Adipocyte (in vitro differentiated cells): ENCODE measurements around the gene ACOT11.

Experiments used
- DNase-seq: peaks from one replicate; pipeline ENCODE4 v3.0.0-alpha.2; 2015; ENCODE audit warnings: low read depth
- H3K27me3 ChIP-seq: replicated peaks from 2 replicates; pipeline ENCODE4 v1.7.0; 2013; ENCODE audit warnings: mild to moderate bottlenecking, low read length, moderate library complexity; ENCODE audit not compliant: control insufficient read depth, insufficient read depth
- H3K36me3 ChIP-seq: 2 replicates; pipeline ENCODE4 v1.7.0; 2013; ENCODE audit warnings: low read length, mild to moderate bottlenecking, moderate library complexity; ENCODE audit not compliant: control insufficient read depth, insufficient read depth, severe bottlenecking
- H3K4me1 ChIP-seq: 2 replicates; pipeline ENCODE4 v1.7.0; 2013; ENCODE audit warnings: mild to moderate bottlenecking, low read length, moderate library complexity; ENCODE audit not compliant: control insufficient read depth, insufficient read depth
- H3K4me3 ChIP-seq: 2 replicates; pipeline ENCODE4 v1.7.0; 2013; ENCODE audit warnings: mild to moderate bottlenecking, low read length, moderate library complexity
- H3K9ac ChIP-seq: 2 replicates; pipeline ENCODE4 v1.7.0; 2013; ENCODE audit warnings: mild to moderate bottlenecking, low read length, moderate library complexity
- H3K9me3 ChIP-seq: 2 replicates; pipeline ENCODE4 v1.7.0; 2013; ENCODE audit warnings: mild to moderate bottlenecking, low read length, moderate library complexity; ENCODE audit not compliant: control insufficient read depth

ACOT11 gene

DNA sequence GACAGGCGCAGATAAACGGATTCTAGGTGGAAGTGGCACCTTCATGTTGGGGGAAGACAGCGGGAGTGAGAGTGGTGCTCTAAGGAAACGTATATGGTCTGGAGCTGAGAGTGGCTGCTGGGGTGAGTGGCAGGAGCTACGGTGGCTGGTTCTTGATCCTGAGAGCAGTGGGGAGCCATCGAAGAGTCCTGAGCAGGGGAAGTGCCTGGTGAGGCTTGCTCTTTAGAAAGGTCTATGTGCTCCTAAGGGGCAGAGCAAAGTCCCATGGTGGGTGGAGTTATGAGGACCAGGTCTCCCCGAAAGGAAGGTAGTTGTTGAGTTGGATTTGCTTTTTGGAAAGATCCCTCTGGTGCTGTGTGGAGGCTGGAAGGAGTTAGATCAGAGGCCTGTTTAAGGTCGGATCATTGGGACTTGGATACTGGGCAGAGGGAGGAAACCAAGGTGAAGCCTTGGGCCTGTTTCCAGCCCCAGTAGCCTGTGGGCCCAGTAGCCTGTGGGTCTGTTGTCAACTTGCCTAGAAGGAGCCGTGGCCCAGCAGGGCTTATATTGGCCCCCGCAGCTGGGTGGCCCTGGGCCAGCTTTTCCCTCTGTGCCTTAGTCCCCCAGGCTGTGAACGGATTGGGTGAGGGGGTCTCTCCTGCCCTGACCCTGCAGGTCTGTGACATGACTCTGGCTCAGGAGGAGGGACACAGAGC lies 33.0 kb downstream of the ACOT11 start:
- H3K36me3 ChIP-seq = no peaks in the 10 kb centered on the region
- DNase-seq = no peak
- no peak overlapping the region for H3K4me3 ChIP-seq
- peaks cover 11% of the 10 kb centered on the region for H3K4me1 ChIP-seq
- peak overlapping the region; percentile 35 for H3K9ac ChIP-seq
- H3K27me3 ChIP-seq = no peaks in the 10 kb centered on the region
- H3K9me3 ChIP-seq = no peaks in the 10 kb centered on the region

DNA sequence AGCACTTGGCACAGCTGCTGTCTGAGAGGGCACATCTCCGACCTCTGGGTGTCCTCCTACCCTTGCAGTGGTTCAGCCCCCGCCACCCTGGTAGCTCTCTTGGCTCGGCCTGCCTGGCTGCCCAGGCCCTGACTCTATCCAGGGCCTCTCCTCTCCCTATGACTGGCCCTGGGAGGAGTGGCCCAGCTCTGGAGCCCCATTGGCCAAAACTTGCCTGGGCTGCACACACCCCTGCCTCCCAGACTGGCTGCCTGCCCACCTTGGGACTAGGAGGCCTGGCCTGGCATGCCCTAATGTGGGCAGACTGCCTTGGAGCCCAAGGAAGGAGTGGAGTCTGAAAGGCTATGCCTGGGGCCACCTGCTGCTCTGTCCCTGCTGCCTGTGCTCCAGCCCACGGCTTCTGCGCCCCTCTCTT lies 33.6 kb downstream of the ACOT11 start:
- DNase-seq = peak; percentile 77
- Histone ChIP-seq H3K4me1 (peaks cover 11% of the 10 kb centered on the region), H3K36me3 (no peaks in the 10 kb centered on the region)

DNA sequence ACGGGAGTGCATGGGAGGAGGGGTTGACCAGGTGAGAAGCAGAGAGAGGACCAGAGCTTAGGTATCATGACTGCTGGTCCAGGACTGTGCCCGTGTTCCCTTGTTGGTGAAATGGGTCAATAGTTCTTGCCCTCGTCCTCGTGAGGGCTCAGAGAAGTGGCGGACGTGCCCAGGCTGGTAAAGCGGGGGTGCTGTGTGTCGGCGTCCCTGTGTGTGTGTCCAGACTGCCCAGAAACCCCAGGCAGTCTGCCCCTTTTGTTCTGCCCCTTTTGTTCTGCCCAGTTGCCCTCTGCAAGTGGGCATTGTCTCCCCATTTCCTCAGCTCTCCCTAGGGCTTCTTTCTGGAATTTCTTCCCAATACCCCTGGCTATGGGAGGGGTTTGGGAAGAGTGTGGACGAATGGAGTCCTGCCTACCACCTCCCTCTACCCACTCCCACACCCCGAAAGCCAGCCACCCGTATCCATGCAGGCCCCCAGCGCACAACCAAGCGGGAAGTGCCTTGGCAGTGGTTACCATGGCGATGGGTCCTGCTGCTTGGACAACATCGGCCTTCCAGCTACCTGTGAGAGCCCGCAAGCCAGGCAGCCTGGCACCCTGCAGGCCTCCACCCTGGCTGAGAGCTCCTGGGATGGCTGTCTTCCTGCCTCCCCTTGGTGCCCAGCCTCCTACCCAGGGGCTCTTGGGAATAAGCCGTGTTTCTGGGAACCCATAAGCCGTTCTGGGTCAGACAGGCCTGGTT lies 34.7 kb downstream of the ACOT11 start:
- H3K9me3 ChIP-seq = no peaks in the 10 kb centered on the region
- no peak for DNase-seq
- H3K4me1 ChIP-seq = peaks cover 11% of the 10 kb centered on the region
- H3K9ac ChIP-seq = no peak overlapping the region
- H3K27me3 ChIP-seq = no peaks in the 10 kb centered on the region
- H3K36me3 ChIP-seq = no peaks in the 10 kb centered on the region
- H3K4me3 ChIP-seq = no peak overlapping the region

More for the DNA sequence above, 33.6 kb downstream of the ACOT11 start:
- H3K9me3 ChIP-seq = no peaks in the 10 kb centered on the region
- no peak overlapping the region for H3K4me3 ChIP-seq
- no peaks in the 10 kb centered on the region for H3K27me3 ChIP-seq
- peak overlapping the region; percentile 35 for H3K9ac ChIP-seq

DNA sequence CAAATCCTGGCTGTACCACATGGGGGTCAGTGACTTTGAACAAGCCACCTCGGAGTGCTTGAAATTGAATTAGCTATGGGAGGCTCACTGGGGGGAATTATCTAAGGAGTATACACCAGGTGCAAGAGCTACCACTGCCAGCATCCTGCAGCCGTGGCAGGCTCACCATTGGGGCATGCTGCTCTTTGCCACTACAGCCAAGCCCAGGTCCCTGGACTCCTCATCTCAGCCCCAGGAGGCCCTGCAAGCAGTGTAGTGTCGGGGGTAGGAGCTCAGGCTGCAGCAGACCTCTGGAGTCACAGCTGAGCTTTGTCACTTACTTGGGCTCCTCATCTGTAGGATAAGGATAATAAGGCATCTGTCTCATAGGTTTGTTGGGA lies 35.3 kb downstream of the ACOT11 start:
- no peak overlapping the region for H3K9ac ChIP-seq
- no peak for DNase-seq
- H3K9me3 ChIP-seq = no peaks in the 10 kb centered on the region
- no peaks in the 10 kb centered on the region for H3K27me3 ChIP-seq
- peaks cover 11% of the 10 kb centered on the region for H3K4me1 ChIP-seq
- H3K36me3 ChIP-seq = no peaks in the 10 kb centered on the region
- no peak overlapping the region for H3K4me3 ChIP-seq

DNA sequence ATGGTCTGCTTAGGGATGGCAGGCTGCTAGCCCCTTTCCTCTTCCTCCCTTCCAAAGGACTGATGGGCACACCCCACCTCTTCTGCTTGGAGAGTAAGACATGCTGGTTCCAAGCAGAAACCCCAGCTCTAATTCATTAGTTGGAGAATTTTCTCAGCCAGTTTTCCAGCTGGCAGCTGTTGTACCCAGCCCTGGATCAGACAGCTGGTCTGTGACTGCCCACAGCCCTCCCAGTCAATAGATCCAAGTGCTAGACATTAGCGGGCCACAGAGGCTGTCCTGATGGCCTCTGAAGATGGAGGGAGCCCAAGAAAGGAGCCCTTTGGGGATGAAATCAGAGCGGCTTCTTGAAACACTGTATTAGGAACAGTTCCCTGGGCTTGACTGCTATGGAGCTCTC lies 35.8 kb downstream of the ACOT11 start:
- H3K27me3 ChIP-seq = no peaks in the 10 kb centered on the region
- no peaks in the 10 kb centered on the region for H3K36me3 ChIP-seq
- no peak overlapping the region for H3K9ac ChIP-seq
- H3K4me1 ChIP-seq = peaks cover 11% of the 10 kb centered on the region
- DNase-seq = no peak
- no peak overlapping the region for H3K4me3 ChIP-seq
- no peaks in the 10 kb centered on the region for H3K9me3 ChIP-seq

DNA sequence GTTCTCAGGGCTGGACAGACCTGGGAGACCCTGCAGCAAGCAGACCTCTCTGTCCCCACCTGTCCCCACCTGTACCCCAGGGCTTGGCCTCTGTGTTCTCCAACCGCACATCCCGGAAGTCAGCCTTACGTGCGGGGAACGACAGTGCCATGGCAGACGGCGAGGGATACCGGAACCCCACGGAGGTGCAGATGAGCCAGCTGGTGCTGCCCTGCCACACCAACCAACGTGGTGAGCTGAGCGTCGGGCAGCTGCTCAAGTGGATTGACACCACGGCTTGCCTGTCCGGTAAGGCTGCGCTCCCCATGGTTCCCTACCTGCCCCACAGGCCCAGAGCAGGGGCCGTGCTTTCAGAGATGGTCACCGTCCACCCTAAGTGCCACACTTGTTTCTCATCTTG lies 36.5 kb downstream of the ACOT11 start:
- DNase-seq = no peak
- Histone ChIP-seq H3K27me3 (no peaks in the 10 kb centered on the region), H3K4me3 (no peak overlapping the region), H3K4me1 (peaks cover 11% of the 10 kb centered on the region), H3K9me3 (no peaks in the 10 kb centered on the region), H3K9ac (no peak overlapping the region), H3K36me3 (no peaks in the 10 kb centered on the region)

DNA sequence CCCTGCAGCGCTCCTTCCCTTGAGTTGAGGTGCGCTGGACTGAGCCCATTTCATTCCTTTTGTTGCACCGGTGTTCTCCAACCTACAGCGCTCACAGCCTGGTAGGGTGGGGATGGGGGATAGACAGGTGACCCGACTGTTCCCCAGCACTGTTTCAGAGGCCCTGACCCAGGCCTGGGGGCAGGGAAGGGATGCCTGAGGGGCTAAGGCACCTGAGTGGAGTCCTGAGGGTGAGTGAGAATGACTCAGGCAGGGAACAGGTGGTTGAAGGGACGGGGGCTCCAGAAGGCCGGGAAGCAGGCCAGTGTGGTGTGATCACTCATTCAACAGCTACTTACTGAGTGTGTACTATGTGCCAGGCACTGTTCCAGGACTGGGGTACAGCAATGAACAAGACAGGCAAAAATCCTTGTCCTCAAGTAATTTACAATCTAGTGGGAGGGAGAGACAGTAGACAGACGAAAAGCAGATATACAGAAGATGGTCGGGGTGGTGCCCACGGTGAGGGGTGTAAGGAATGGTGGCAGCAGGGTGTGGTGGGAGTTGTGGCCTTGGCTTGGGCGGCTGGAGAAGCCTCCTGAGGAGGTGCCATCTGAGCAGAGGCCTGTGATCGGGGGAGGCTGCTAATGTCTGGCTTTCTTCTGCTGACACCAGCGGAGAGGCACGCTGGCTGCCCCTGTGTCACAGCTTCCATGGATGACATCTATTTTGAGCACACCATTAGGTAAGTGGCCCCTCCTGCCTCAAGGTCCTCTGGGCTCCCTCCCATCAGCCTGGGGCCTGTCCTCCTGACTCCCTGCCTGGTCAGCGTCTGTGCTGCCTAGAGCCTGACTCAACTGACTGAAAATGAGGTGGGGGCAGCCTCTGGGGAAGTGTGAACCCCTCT lies 37.4 kb downstream of the ACOT11 start:
- no peak for DNase-seq

DNA sequence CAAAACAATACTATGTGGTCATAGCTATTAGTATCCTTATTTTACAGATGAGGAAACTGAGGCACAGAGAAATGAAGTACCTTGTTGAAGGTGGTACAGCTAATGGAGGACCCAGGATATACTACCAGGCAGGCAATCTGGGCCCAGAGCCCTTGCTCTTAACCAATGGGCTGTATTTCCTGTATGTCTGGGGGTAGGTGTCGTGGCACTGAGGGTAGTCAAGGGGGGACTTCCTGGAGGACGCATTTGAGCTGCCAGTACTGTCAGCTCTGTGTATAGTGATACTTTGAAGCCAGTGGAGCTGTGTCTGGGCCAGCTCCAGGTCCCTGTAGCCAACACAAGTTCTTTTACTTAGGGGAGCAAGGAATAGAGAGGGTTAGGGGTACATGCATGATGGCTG lies 40.3 kb downstream of the ACOT11 start:
- Histone ChIP-seq H3K27me3 (no peaks in the 10 kb centered on the region), H3K9me3 (no peaks in the 10 kb centered on the region), H3K9ac (no peak overlapping the region), H3K4me1 (no peaks in the 10 kb centered on the region), H3K36me3 (no peaks in the 10 kb centered on the region), H3K4me3 (no peak overlapping the region)
- no peak for DNase-seq

More for the DNA sequence above, 37.4 kb downstream of the ACOT11 start:
- Histone ChIP-seq H3K4me1 (peaks cover 11% of the 10 kb centered on the region), H3K27me3 (no peaks in the 10 kb centered on the region), H3K4me3 (no peak overlapping the region), H3K9me3 (no peaks in the 10 kb centered on the region), H3K36me3 (no peaks in the 10 kb centered on the region), H3K9ac (no peak overlapping the region)

DNA sequence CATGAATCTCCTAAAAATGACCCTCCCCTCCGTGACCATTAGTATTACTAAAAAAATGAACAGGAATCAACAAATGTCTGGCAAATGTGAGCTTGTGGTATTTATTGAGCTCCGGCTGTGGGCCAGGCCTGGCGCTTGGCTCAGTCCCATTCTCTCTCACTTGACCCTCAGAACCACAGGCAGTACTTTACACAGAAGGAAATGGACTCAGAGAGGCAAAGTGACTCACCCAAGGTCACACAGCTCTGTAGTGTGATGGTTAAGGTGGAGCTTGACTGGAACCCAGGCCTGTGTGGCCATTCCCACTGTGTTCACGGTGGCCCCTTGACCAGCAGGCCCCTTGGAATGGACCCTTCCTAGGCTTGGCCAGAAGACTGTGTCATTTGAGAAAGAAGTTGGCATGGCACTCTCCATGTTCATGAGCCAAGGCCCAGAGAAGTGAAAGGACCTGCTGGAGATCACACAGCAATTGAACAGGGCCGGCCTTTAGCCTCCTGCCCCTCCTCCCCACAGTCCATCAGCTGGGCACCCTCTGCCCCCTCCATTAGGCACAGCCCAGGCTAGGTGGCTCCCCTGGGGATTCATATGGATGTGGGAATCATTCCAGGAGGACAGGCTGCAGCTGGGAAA lies 43.2 kb downstream of the ACOT11 start:
- Histone ChIP-seq H3K4me1 (no peaks in the 10 kb centered on the region), H3K9me3 (no peaks in the 10 kb centered on the region), H3K4me3 (no peak overlapping the region), H3K27me3 (no peaks in the 10 kb centered on the region), H3K9ac (no peak overlapping the region), H3K36me3 (no peaks in the 10 kb centered on the region)
- no peak for DNase-seq

DNA sequence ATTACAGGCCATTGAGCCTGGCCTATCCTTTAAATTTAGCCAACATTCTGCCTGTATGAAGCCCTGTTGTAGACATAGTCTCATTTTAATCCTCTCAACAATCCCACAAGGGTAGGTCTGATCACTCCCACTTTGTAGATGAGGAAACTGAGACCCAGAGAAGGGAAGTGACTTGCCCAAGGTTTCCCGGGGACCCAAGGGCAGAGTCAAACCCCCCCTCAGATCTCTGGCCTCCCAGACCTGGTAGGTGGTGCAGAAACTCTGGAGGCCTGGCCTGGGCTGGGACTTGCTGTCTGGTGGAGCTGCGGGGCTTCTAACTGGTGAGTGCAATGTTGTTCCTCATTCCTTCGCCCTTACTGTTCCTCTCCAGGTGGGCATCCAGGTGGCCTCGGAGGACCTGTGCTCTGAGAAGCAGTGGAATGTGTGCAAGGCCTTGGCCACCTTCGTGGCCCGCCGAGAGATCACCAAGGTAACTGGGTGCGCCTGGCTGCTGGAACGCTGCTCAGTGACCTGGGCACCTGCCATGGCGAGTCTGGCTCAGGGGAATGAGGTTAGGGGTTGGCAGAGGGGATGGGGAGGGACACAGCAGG lies 45.6 kb downstream of the ACOT11 start:
- DNase-seq = no peak
- no peaks in the 10 kb centered on the region for H3K9me3 ChIP-seq
- H3K36me3 ChIP-seq = no peaks in the 10 kb centered on the region
- H3K27me3 ChIP-seq = no peaks in the 10 kb centered on the region
- no peaks in the 10 kb centered on the region for H3K4me1 ChIP-seq
- no peak overlapping the region for H3K9ac ChIP-seq
- H3K4me3 ChIP-seq = no peak overlapping the region
